IMR-90 (cell line): ENCODE data around the gene SKIC8. TPM values are rescaled to one million over a fixed set of nuclear protein-coding genes. Genes with fewer than 3 reads are reported as not detected.

Experiments used
- ATAC-seq: fragments of 200-7000 bp; cut with Tn5 transposase; 2 replicates; pipeline ENCODE4 v1.9.1; 2020; ENCODE audit warnings: low read depth, mild to moderate bottlenecking, moderate library complexity
- BruUV-seq: library from RNA; stranded (reverse); fragments of 400-500 nt; replicated peaks from 2 replicates; lab custom pipeline; 2021; lab: Mats Ljungman, UMichigan
- CTCF ChIA-PET: fragments of 300-600 bp; formaldehyde crosslinking; extraction: SDS; loops from one replicate; lab custom pipeline; 2021; ENCODE audit warnings: antibody characterized with exemption; lab: Yijun Ruan, JAX
- POLR2A ChIA-PET: fragments of 300-600 bp; sonication (Branson Sonifier 250); formaldehyde crosslinking; loops from one replicate; lab custom pipeline; 2022; ENCODE audit warnings: antibody characterized with exemption; ENCODE audit not compliant: unreplicated experiment; lab: Charles Lee
- DNase-seq: peaks from one replicate; pipeline ENCODE4 v3.0.0; 2013
- H2AFZ ChIP-seq: replicated peaks from 2 replicates; pipeline ENCODE3; 2013; ENCODE audit warnings: low read length, mild to moderate bottlenecking; ENCODE audit not compliant: poor library complexity
- H2AK5ac ChIP-seq: 2 replicates; pipeline ENCODE4 v1.6.1; 2013; ENCODE audit warnings: low read depth, low read length, inconsistent platforms
- H2AK9ac ChIP-seq: replicated peaks from 2 replicates; pipeline ENCODE3; 2013; ENCODE audit warnings: mild to moderate bottlenecking, low read depth, low read length, moderate library complexity; ENCODE audit not compliant: poor library complexity
- H2BK120ac ChIP-seq: 2 replicates; pipeline ENCODE4 v1.6.1; 2013; ENCODE audit warnings: low read depth, low read length, inconsistent platforms
- H2BK15ac ChIP-seq: 3 replicates; pipeline ENCODE4 v1.6.1; 2013; ENCODE audit warnings: low read depth, low read length, inconsistent platforms
- H2BK20ac ChIP-seq: 2 replicates; pipeline ENCODE4 v1.6.1; 2013; ENCODE audit warnings: low read depth, mild to moderate bottlenecking, inconsistent platforms, low read length, moderate library complexity
- H2BK5ac ChIP-seq: 2 replicates; pipeline ENCODE4 v1.6.1; 2013; ENCODE audit warnings: mild to moderate bottlenecking, low read depth, low read length, inconsistent platforms; ENCODE audit not compliant: poor library complexity, severe bottlenecking
- H3K14ac ChIP-seq: replicated peaks from 2 replicates; pipeline ENCODE4 v1.6.1; 2013; ENCODE audit warnings: low read depth, low read length, inconsistent platforms
- H3K18ac ChIP-seq: 2 replicates; pipeline ENCODE4 v1.6.1; 2013; ENCODE audit warnings: low read depth, low read length, control low read depth
- H3K23ac ChIP-seq: 2 replicates; pipeline ENCODE4 v1.6.1; 2013; ENCODE audit warnings: low read depth, low read length, inconsistent platforms
- H3K27ac ChIP-seq: 2 replicates; pipeline ENCODE4 v1.5.1; 2013; ENCODE audit warnings: mild to moderate bottlenecking, control low read depth, low read length; ENCODE audit not compliant: insufficient read depth
- H3K27me3 ChIP-seq: 2 replicates; pipeline ENCODE4 v1.6.1; 2013; ENCODE audit warnings: low read length; ENCODE audit not compliant: control insufficient read depth, insufficient read depth
- H3K36me3 ChIP-seq: 2 replicates; pipeline ENCODE4 v1.6.1; 2013; ENCODE audit warnings: low read length, mixed read lengths; ENCODE audit not compliant: control insufficient read depth, insufficient read depth
- H3K4ac ChIP-seq: 2 replicates; pipeline ENCODE4 v1.6.1; 2013; ENCODE audit warnings: low read depth, low read length, inconsistent platforms
- H3K4me1 ChIP-seq: 2 replicates; pipeline ENCODE4 v1.6.1; 2013; ENCODE audit warnings: low read length, mixed read lengths; ENCODE audit not compliant: control insufficient read depth, insufficient read depth
- H3K4me2 ChIP-seq: 2 replicates; pipeline ENCODE4 v1.6.1; 2013; ENCODE audit warnings: low read depth, mild to moderate bottlenecking, control low read depth, low read length, moderate library complexity
- H3K4me3 ChIP-seq: 2 replicates; pipeline ENCODE4 v1.5.1; 2013; ENCODE audit warnings: low read depth, mild to moderate bottlenecking, control low read depth, low read length, moderate library complexity; ENCODE audit not compliant: insufficient read depth
- H3K56ac ChIP-seq: 2 replicates; pipeline ENCODE4 v1.6.1; 2013; ENCODE audit warnings: low read length, inconsistent platforms; ENCODE audit not compliant: insufficient read depth; ENCODE audit errors: extremely low read depth
- H3K79me1 ChIP-seq, 2 experiments: 2 replicates each; pipeline ENCODE4 v1.6.1; 2013; ENCODE audit warnings: low read length in 2 of 2, inconsistent platforms in 1 of 2, low read depth in 1 of 2
- H3K9ac ChIP-seq: 2 replicates; pipeline ENCODE4 v1.6.1; 2013; ENCODE audit warnings: low read depth, low read length, control low read depth
- H3K9me1 ChIP-seq: 2 replicates; pipeline ENCODE4 v1.6.1; 2013; ENCODE audit warnings: low read length, inconsistent platforms; ENCODE audit not compliant: insufficient read depth
- H3K9me3 ChIP-seq: 2 replicates; pipeline ENCODE4 v1.6.1; 2013; ENCODE audit warnings: low read length; ENCODE audit not compliant: control insufficient read depth, insufficient read depth
- H4K20me1 ChIP-seq: 2 replicates; pipeline ENCODE4 v1.6.1; 2013; ENCODE audit warnings: low read length, inconsistent platforms; ENCODE audit not compliant: insufficient read depth
- H4K5ac ChIP-seq: 2 replicates; pipeline ENCODE4 v1.6.1; 2013; ENCODE audit warnings: mild to moderate bottlenecking, low read depth, low read length, control low read depth
- H4K8ac ChIP-seq, 2 experiments: 2 replicates each; pipeline ENCODE4 v1.6.1; 2013; ENCODE audit warnings: low read depth in 2 of 2, low read length in 2 of 2, control low read depth in 1 of 2, inconsistent platforms in 1 of 2
- H4K91ac ChIP-seq: 2 replicates; pipeline ENCODE4 v1.6.1; 2013; ENCODE audit warnings: low read depth, low read length, inconsistent platforms; ENCODE audit not compliant: insufficient read depth
- BHLHE40 ChIP-seq: fragments of 150-350 bp; IDR thresholded peaks from 2 replicates; pipeline ENCODE4 v1.6.1; 2016; ENCODE audit warnings: mild to moderate bottlenecking, low read depth, low read length
- CEBPB ChIP-seq: IDR thresholded peaks from 2 replicates; pipeline ENCODE4 v1.6.1; 2012; ENCODE audit warnings: low read depth, low read length, improper control_type of control experiment
- CHD1 ChIP-seq: IDR thresholded peaks from 2 replicates; pipeline ENCODE4 v1.6.1; 2012; ENCODE audit warnings: low read depth, low read length, improper control_type of control experiment
- MAFK ChIP-seq: IDR thresholded peaks from 2 replicates; pipeline ENCODE4 v1.6.1; 2012; ENCODE audit warnings: low read depth, low read length, improper control_type of control experiment
- MXI1 ChIP-seq: IDR thresholded peaks from 2 replicates; pipeline ENCODE4 v1.6.1; 2012; ENCODE audit warnings: low read depth, mild to moderate bottlenecking, low read length, moderate library complexity, borderline replicate concordance
- NFE2L2 ChIP-seq: fragments of 150-350 bp; IDR thresholded peaks from 2 replicates; pipeline ENCODE4 v1.6.1; 2016; ENCODE audit warnings: low read depth, mild to moderate bottlenecking, low read length
- POLR2A ChIP-seq: IDR thresholded peaks from 2 replicates; pipeline ENCODE4 v1.6.1; 2012; ENCODE audit warnings: mild to moderate bottlenecking, low read depth, low read length
- RAD21 ChIP-seq: IDR thresholded peaks from 2 replicates; pipeline ENCODE4 v1.6.1; 2012; ENCODE audit warnings: low read length, improper control_type of control experiment
- RFX5 ChIP-seq: IDR thresholded peaks from 2 replicates; pipeline ENCODE4 v1.8.0; 2012; ENCODE audit warnings: low read depth, mild to moderate bottlenecking, low read length, moderate library complexity
- SMC3 ChIP-seq: fragments of 150-350 bp; IDR thresholded peaks from 2 replicates; pipeline ENCODE4 v1.6.1; 2016; ENCODE audit warnings: low read depth, mild to moderate bottlenecking, antibody characterized with exemption, low read length, moderate library complexity
- USF2 ChIP-seq: fragments of 150-350 bp; IDR thresholded peaks from 2 replicates; pipeline ENCODE4 v1.6.1; 2017; ENCODE audit warnings: mild to moderate bottlenecking, antibody characterized with exemption, low read length, low read depth
- WGBS, 2 experiments: methylation state at CpG; one replicate each; pipeline versions ENCODE4 v1.1.5 to v1.1.7; 2013; ENCODE audit warnings: missing lambda C conversion rate in 2 of 2; ENCODE audit not compliant: insufficient read length in 1 of 2; ENCODE audit errors: extremely low coverage in 2 of 2; 5-methylcytosine and 5-hydroxymethylcytosine counted together
- dilution Hi-C: fragments of 300-500 bp; cut with HindIII; formaldehyde crosslinking; loops from one replicate; pipeline ENCODE4 v1.14.3; 2018; ENCODE audit warnings: low sequenced_read_pairs; ENCODE audit not compliant: unreplicated experiment
- in situ Hi-C: fragments of 300-500 bp; cut with MboI; formaldehyde crosslinking; loops from 3 replicates; pipeline ENCODE4 v1.14.3; 2019; ENCODE audit warnings: low sequenced_read_pairs, inconsistent platforms, mixed read lengths
- intact Hi-C: fragments of 100-400 bp; cut with micrococcal nuclease; formaldehyde crosslinking; loops from 2 replicates; pipeline ENCODE4 v1.10.0; 2022
- polyA plus RNA-seq, 3 experiments: library from polyadenylated mRNA; depleted of rRNA; stranded (reverse); fragments of >200 nt; gene quantifications; 2 replicates each; pipeline ENCODE4 v1.2.3, GENCODE V29; 2012; ENCODE audit warnings: low replicate concordance in 1 of 3
- total RNA-seq: library from RNA; depleted of rRNA; stranded (reverse); fragments of >200 nt; gene quantifications from 2 replicates; pipeline ENCODE4 v1.2.3, GENCODE V29; 2012

Gene SKIC8
- total and polyA plus RNA-seq, 2 of the 4 experiments (the other 2 are of a cell fraction) = 72.2 to 124 TPM

DNA sequence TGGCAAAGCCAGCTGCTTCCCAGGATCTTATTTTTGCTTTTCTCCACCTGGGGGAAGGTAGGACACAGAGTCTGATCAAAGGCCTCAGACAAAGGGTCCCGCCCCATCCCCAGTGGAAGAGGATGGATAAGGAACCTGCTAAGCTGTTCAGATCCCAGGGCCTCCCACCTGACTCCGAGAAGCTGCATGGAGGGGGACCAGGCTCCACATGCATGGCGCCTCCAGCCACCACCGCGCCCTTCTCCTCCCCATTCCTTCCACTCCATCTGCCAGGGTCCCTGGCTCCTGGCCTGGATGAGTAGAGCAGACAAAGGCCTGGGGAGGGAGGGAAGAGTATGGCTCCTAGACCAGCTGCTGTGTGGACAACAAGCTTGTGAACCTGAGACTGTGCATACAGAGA is 20.8 kb upstream of the SKIC8 start:
- intact Hi-C loops = no loop called here
- Histone ChIP-seq H3K18ac (no peak overlapping the region), H3K36me3 (no peaks in the 10 kb centered on the region), H4K8ac (no peak overlapping the region), H3K27ac (no peak overlapping the region), H4K91ac (no peak overlapping the region), H4K20me1 (no peaks in the 10 kb centered on the region), H2AFZ (no peak overlapping the region), H2BK5ac (no peak overlapping the region), H3K27me3 (peaks cover 13% of the 10 kb centered on the region; the same call in 1 of the 2 replicates), H4K5ac (no peak overlapping the region), H2AK9ac (no peak overlapping the region), H3K56ac (no peak overlapping the region), H3K4ac (no peak overlapping the region), H2AK5ac (no peak overlapping the region), H3K9me1 (peaks cover 14% of the 10 kb centered on the region), H3K4me2 (no peak overlapping the region), H2BK120ac (no peak overlapping the region), H3K9ac (no peak overlapping the region), H3K23ac (no peak overlapping the region), H3K4me3 (no peak overlapping the region), H3K14ac (no peak overlapping the region), H3K9me3 (no peaks in the 10 kb centered on the region), H2BK15ac (no peak overlapping the region), H2BK20ac (no peak overlapping the region), H3K79me1 (no peaks in the 10 kb centered on the region), H3K4me1 (peaks cover 1% of the 10 kb centered on the region; the same call in 1 of the 2 replicates)
- dilution Hi-C loops = no loop called here
- ATAC-seq (no peak), DNase-seq (no peak)
- POLR2A ChIA-PET = no interaction called here
- WGBS, 2 experiments = no CpG with 5 or more reads among the region's 5 CpGs
- in situ Hi-C loops = no loop called here
- CTCF ChIA-PET = no interaction called here
- TF ChIP-seq NFE2L2 (no peak), CHD1 (no peak), BHLHE40 (no peak), CEBPB (no peak), POLR2A (no peak), MXI1 (no peak), USF2 (no peak), SMC3 (no peak), RFX5 (no peak), MAFK (no peak), RAD21 (no peak)
- no TSS peak for BruUV-seq
